Activated T-cell treated with anti-CD3 and anti-CD28 coated beads for 48 hours (primary cell): ENCODE data around the gene VPS26B.
"Not testable (repeated sequence)": the region's sequence is repeated elsewhere in the genome, so short reads cannot be mapped to it uniquely, and the experiment has no call there.

ENCODE experiments used
- DNase-seq: peaks from one replicate; pipeline ENCODE4 v3.0.0-alpha.2; 2020; ENCODE audit warnings: low read depth

Gene VPS26B

GRCh38 chr11:134282121-134283045, 57.9 kb downstream of the VPS26B start:
- DNase-seq, result no peak

GRCh38 chr11:134283461-134284230, 59.2 kb downstream of the VPS26B start:
- DNase-seq, result no peak

DNA sequence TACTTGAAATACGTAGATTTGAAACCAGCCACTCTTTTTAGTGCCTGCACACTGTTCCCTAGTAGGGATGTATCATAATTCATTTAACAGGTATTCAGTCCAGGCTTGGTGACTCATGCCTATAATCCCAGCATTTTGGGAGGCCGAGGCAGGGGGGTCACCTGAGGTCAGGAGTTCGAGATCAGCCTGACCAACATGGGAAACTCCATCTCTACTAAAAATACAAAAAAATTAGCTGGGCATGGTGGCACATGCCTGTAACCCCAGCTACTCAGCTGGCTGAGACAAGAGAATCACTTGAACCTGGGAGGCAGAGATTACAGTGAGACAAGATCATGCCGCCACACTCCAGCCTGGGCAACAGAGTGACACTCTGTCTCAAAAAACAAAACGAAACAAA, 59.9 kb downstream of the VPS26B start:
- not testable (repeated sequence) for DNase-seq

GRCh38 chr11:134287561-134287960, 63.1 kb downstream of the VPS26B start:
- DNase-seq, result no peak

DNA sequence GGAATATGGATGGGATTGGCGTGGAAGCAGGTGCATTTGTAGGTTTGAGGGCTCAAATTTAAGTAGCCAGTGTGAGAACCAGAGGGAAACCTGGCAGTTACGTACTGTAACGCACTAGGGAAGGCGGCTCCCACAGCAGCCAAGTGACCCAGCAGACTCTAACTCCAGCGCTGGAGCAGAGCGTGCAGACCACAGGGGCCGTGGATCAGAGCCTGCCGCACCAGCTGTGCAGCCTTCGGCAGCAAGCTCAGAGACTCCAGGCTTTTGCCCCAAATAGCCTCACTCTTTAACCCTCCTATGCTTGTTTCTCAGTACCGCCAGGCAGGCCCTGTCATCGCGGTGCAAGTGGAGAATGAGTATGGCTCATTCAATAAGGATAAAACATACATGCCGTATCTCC, 64.0 kb downstream of the VPS26B start:
- DNase-seq, result no peak

- no peak for DNase-seq
Measured at GRCh38 chr11:134289167-134289566, 64.7 kb downstream of the VPS26B start.

DNA sequence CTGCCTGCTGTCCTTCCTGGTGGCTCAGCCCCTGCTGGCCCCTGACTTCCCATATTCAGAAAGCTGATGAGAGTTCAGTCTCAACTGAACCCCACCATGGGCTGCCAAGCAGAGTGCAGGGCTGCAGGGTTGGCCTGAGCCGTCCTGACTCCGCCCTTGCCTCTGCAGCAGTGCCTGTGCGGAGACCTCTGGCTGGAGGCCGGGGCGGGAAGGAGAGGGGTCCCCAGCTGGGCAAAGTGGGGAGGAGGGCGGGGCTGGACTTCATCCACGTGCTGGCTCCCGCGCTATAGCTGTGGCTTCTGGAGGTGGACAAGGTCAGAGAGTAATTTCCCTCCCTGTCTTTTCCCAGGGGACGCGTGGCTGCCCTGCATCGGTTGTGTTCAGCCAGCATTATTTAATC, 65.3 kb downstream of the VPS26B start:
- no peak for DNase-seq

DNA sequence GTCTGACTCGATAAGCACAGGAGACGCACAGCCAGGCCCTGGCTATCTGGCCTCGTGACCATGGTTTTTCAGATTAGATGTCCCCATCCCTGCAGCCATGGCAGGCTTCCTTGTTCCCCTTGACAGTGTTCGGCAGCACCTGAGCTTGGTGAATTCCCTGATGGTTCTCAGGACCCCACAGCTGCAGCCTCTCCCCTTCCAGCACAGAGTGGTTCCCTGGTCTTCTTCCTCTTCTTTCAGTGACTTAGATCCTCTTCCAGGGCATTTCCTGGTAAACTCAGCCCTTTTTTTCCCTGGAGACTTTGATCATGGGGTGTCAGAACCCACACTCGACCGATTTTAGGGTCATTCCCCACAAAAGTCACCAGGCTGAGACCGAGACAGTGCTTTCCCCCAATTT, 66.2 kb downstream of the VPS26B start:
- DNase-seq, result no peak

- no peak for DNase-seq
Measured at GRCh38 chr11:134291196-134291595, 66.7 kb downstream of the VPS26B start.

GRCh38 chr11:134292661-134293060, 68.2 kb downstream of the VPS26B start:
- no peak for DNase-seq

DNA sequence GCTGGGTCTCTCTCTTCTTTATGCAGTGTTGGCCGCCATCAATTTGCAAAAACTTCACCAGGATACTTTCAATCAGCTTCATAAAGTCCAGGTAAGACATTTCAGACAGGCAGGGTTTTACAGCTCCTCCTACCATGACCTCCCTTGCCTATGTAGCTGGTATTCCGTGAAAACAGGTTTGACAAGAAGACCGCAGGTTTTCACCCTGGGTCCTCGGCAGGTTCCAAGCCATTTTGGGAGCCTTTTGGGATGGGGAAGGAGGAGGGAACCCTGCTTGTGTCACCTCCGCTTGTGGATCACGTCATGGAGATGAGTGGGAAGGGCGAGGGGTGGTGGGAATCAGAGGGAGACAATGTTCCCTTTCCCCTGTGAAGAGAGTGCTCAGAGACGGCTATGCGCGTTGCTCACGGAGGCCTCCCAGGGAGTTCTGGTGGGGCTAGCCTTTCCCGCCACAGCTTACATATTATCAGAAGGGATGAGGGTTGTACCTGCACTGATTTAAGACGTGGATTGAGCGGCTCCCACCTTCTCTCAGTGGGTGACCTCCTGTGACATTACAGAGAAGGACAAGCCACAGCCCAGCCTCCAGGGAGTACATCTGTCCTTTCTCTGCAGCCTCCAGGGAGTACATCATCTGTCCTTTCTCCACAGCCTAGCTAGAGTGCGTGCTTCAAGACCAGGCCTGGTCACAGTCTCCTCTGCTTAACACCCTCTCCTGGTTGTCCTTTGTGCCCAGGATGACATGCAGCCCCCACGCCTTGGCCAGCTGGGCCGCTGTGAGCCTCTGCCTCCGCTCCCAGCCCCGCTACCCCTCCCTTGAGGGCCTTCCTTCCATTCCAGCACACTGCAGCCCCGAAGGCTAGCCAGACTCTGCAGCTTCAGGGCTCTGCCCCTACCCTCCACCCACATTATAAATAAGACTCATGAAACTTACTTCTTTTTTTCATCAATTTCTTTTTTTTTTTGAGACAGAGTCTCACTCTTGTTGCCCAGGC, 68.9 kb downstream of the VPS26B start:
- DNase-seq, result no peak

DNA sequence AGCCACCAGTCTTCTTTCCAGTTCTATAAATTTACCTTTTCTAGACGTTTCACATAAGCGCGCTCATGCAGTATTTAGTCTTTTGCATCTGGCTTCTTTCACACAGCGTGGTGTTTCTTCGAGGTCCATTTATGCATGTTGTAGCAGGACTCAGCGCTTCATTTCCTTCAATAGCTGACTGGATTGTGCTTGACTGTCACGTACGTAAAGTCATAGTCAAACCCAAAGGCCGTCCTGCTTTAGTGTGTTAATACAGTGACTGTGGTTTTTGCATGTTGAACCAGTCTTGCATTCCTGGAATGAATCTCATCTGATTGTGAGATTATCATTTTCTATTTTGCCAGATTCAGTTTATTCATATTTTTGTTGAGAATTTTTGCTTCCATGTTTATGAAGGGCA, 70.2 kb downstream of the VPS26B start:
- no peak for DNase-seq
